HepG2 (cell line): ENCODE measurements around the gene LDB2. TPM values are rescaled to one million over a fixed set of nuclear protein-coding genes. Genes with fewer than 3 reads are reported as not detected.

ENCODE experiments used
- ATAC-seq: fragments of 200-7000 bp; cut with Tn5 transposase; 3 replicates; pipeline ENCODE4 v1.9.1; 2020; ENCODE audit warnings: mild to moderate bottlenecking, moderate library complexity
- BruUV-seq: library from RNA; stranded (reverse); fragments of 400-500 nt; replicated peaks from 2 replicates; lab custom pipeline; 2021; lab: Mats Ljungman, UMichigan
- CTCF ChIA-PET: fragments of 300-600 bp; formaldehyde crosslinking; extraction: SDS; loops from one replicate; lab custom pipeline; 2021; ENCODE audit warnings: low total read pairs, inconsistent platforms, low intra/inter-chr PET ratio; lab: Yijun Ruan, JAX
- POLR2A ChIA-PET: fragments of 350-600 bp; sonication (Branson Sonifier 250); formaldehyde crosslinking; loops from one replicate; lab custom pipeline; 2020; ENCODE audit warnings: antibody characterized with exemption, inconsistent platforms; lab: Yijun Ruan, JAX
- DNase-seq: peaks from one replicate; pipeline ENCODE4 v3.0.0-alpha.2; 2015; ENCODE audit warnings: low spot score
- FAIRE-seq: peaks from 3 replicates; lab custom pipeline; 2011; peaks lifted over from hg19 to GRCh38; lab: Jason Lieb, UNC
- H2AFZ ChIP-seq: one replicate; pipeline ENCODE4 v1.6.1; 2011; ENCODE audit warnings: low read length, inconsistent platforms
- H3K27ac ChIP-seq: fragments of 300-600 bp; 3 replicates; pipeline ENCODE4 v1.8.0; 2011; ENCODE audit warnings: mixed run types, mild to moderate bottlenecking, mixed read lengths, low read length, inconsistent platforms; ENCODE audit not compliant: insufficient read depth; ENCODE audit errors: extremely low read length
- H3K27me3 ChIP-seq, 2 experiments: fragments of 200-600 bp in 1 of 2; 2 replicates in 1 of 2; 3 replicates in 1 of 2; pipeline versions ENCODE4 v1.6.0 to v1.8.0; 2011; ENCODE audit warnings: low read length in 2 of 2, mild to moderate bottlenecking in 2 of 2, moderate library complexity in 2 of 2, inconsistent platforms in 1 of 2; ENCODE audit not compliant: insufficient read depth in 2 of 2, control insufficient read depth in 1 of 2
- H3K36me3 ChIP-seq, 2 experiments: fragments of 200-600 bp in 1 of 2; replicated peaks in 1 of 2; 2 replicates in 1 of 2; 3 replicates in 1 of 2; pipeline versions ENCODE4 v1.5.1 to v1.8.0; 2011; ENCODE audit warnings: low read length in 2 of 2, inconsistent platforms in 1 of 2; ENCODE audit not compliant: insufficient read depth in 2 of 2, control insufficient read depth in 1 of 2
- H3K4me1 ChIP-seq: 2 replicates; pipeline ENCODE4 v1.5.1; 2012; ENCODE audit warnings: low read length, inconsistent platforms; ENCODE audit not compliant: insufficient read depth
- H3K4me2 ChIP-seq: 2 replicates; pipeline ENCODE4 v1.6.0; 2011; ENCODE audit warnings: low read depth, low read length, inconsistent platforms
- H3K4me3 ChIP-seq, 3 experiments: fragments of 200-600 bp in 1 of 3; sonication (generic), shearing (Covaris generic) in 1 of 3; replicated peaks in 1 of 3; 2 replicates each; pipeline ENCODE4 v1.5.1; 2011 to 2016; ENCODE audit warnings: low read length in 3 of 3, inconsistent platforms in 2 of 3, low read depth in 2 of 3, mild to moderate bottlenecking in 2 of 3, control low read depth in 1 of 3, mixed read lengths in 1 of 3; ENCODE audit not compliant: insufficient read depth in 1 of 3
- H3K79me2 ChIP-seq: one replicate; pipeline ENCODE4 v1.6.1; 2011; ENCODE audit warnings: low read length, inconsistent platforms; ENCODE audit not compliant: insufficient read depth
- H3K9ac ChIP-seq: 2 replicates; pipeline ENCODE4 v1.6.0; 2011; ENCODE audit warnings: mild to moderate bottlenecking, low read depth, low read length, inconsistent platforms; ENCODE audit not compliant: insufficient read depth
- H3K9me3 ChIP-seq: 2 replicates; pipeline ENCODE4 v1.5.1; 2012; ENCODE audit warnings: mild to moderate bottlenecking, low read length
- H4K20me1 ChIP-seq: 2 replicates; pipeline ENCODE4 v1.6.0; 2011; ENCODE audit warnings: inconsistent platforms, mild to moderate bottlenecking, low read length, moderate library complexity; ENCODE audit not compliant: insufficient read depth
- ASH2L ChIP-seq: fragments of 300-600, 200-600 bp; sonication (generic); IDR thresholded peaks from 2 replicates; pipeline ENCODE4 v1.7.0; 2017; ENCODE audit warnings: low read depth, mild to moderate bottlenecking, moderate library complexity, mixed read lengths, low read length; ENCODE audit not compliant: insufficient read length
- CEBPB ChIP-seq: IDR thresholded peaks from 2 replicates; pipeline ENCODE4 v1.6.1; 2011; ENCODE audit warnings: low read depth, low read length, improper control_type of control experiment, borderline replicate concordance
- FOSL2 ChIP-seq: sonication (generic); formaldehyde crosslinking; IDR thresholded peaks from 2 replicates; pipeline ENCODE4 v1.4.0; 2020; ENCODE audit warnings: missing genetic modification reagents
- GPN1 ChIP-seq: sonication (generic); formaldehyde crosslinking; IDR thresholded peaks from 2 replicates; pipeline ENCODE4 v1.5.1; 2020; ENCODE audit warnings: missing genetic modification reagents, borderline replicate concordance
- HMG20B ChIP-seq: conservative IDR thresholded peaks from 2 replicates; pipeline ENCODE4 v1.6.1; 2016; ENCODE audit warnings: missing genetic modification reagents, missing compliant biosample characterization
- MAFK ChIP-seq, 2 experiments: IDR thresholded peaks in 1 of 2; conservative IDR thresholded peaks in 1 of 2; 2 replicates each; pipeline ENCODE4 v1.6.1; 2011; ENCODE audit warnings: improper control_type of control experiment in 2 of 2, low read length in 2 of 2
- NCOA2 ChIP-seq: sonication (generic); formaldehyde crosslinking; IDR thresholded peaks from 2 replicates; pipeline ENCODE4 v1.8.0; 2022; ENCODE audit warnings: inconsistent platforms
- SNAI1 ChIP-seq: sonication (generic); formaldehyde crosslinking; IDR thresholded peaks from 2 replicates; pipeline ENCODE4 v1.5.0; 2020; ENCODE audit warnings: mild to moderate bottlenecking, missing genetic modification reagents, borderline replicate concordance
- SP2 ChIP-seq: sonication (generic); formaldehyde crosslinking; IDR thresholded peaks from 2 replicates; pipeline ENCODE4 v1.5.1; 2020; ENCODE audit warnings: mild to moderate bottlenecking, missing genetic modification reagents
- TCF7 ChIP-seq: sonication (generic); IDR thresholded peaks from 2 replicates; pipeline ENCODE4 v1.6.1; 2016; ENCODE audit warnings: antibody characterized with exemption, low read depth
- ZFP90 ChIP-seq: sonication (generic); formaldehyde crosslinking; IDR thresholded peaks from 2 replicates; pipeline ENCODE4 v1.8.0; 2022; ENCODE audit warnings: missing genetic modification reagents, mild to moderate bottlenecking, inconsistent platforms, borderline replicate concordance
- ZMYM4 ChIP-seq: sonication (generic); formaldehyde crosslinking; IDR thresholded peaks from 2 replicates; pipeline ENCODE4 v1.8.1; 2023; ENCODE audit warnings: mild to moderate bottlenecking, missing genetic modification reagents
- ZNF10 ChIP-seq: sonication (generic); formaldehyde crosslinking; IDR thresholded peaks from 2 replicates; pipeline ENCODE4 v1.4.0; 2020; ENCODE audit warnings: mild to moderate bottlenecking, low read depth, missing genetic modification reagents, borderline replicate concordance
- ZNF225 ChIP-seq: sonication (generic); formaldehyde crosslinking; IDR thresholded peaks from 2 replicates; pipeline ENCODE4 v1.4.0; 2020; ENCODE audit warnings: mild to moderate bottlenecking, missing genetic modification reagents
- ZNF260 ChIP-seq: sonication (generic); formaldehyde crosslinking; IDR thresholded peaks from 2 replicates; pipeline ENCODE4 v1.4.0; 2020; ENCODE audit warnings: missing genetic modification reagents, low read depth, mild to moderate bottlenecking, borderline replicate concordance
- ZNF367 ChIP-seq: sonication (generic); formaldehyde crosslinking; IDR thresholded peaks from 2 replicates; pipeline ENCODE4 v1.4.0; 2020; ENCODE audit warnings: missing genetic modification reagents, borderline replicate concordance
- ZNF414 ChIP-seq: sonication (generic); formaldehyde crosslinking; IDR thresholded peaks from 2 replicates; pipeline ENCODE4 v1.5.0; 2020; ENCODE audit warnings: missing genetic modification reagents
- ZNF562 ChIP-seq: sonication (generic); formaldehyde crosslinking; IDR thresholded peaks from 2 replicates; pipeline ENCODE4 v1.8.0; 2022; ENCODE audit warnings: missing genetic modification reagents, borderline replicate concordance
- WGBS: methylation state at CpG from one replicate; pipeline ENCODE4 v1.1.6; 2017; ENCODE audit warnings: low lambda C conversion rate; 5-methylcytosine and 5-hydroxymethylcytosine counted together
- in situ Hi-C: cut with HindIII; loops from 2 replicates; pipeline ENCODE4 v1.10.0; 2017; ENCODE audit warnings: low pct_unique_long_range_greater_than_20kb; ENCODE audit not compliant: extremely low pct_ligation_motif_present
- intact Hi-C: fragments of 100-400 bp; cut with micrococcal nuclease; formaldehyde crosslinking; loops from one replicate; pipeline ENCODE4 v1.10.0; 2022; ENCODE audit not compliant: unreplicated experiment
- polyA plus RNA-seq, 8 experiments: library from polyadenylated mRNA; depleted of rRNA in 3 of 8; stranded (reverse) in 7 of 8; unstranded in 1 of 8; fragments of >200 nt; fragmentation: Illumina TruSeq in 4 of 8; extraction: Trizol in 4 of 8; gene quantifications; 2 replicates each; pipeline versions ENCODE4 v1.2.1 to v1.2.3, GENCODE V29; 2011 to 2016; ENCODE audit warnings: low read depth in 4 of 8, missing spikeins in 1 of 8, mixed read lengths in 1 of 8; ENCODE audit not compliant: insufficient read depth in 1 of 8
- total RNA-seq, 5 experiments: library from RNA; depleted of rRNA; stranded (reverse); fragments of >200 nt; fragmentation: Illumina TruSeq; extraction: Trizol; gene quantifications; 2 replicates each; pipeline ENCODE4 v1.2.3, GENCODE V29; 2016; ENCODE audit warnings: low read depth in 1 of 5
- TF ChIP-seq, protein P1 (sequence below): sonication (generic); formaldehyde crosslinking; IDR thresholded peaks from 2 replicates; pipeline ENCODE4 v1.8.0; 2023; ENCODE audit warnings: mild to moderate bottlenecking, missing genetic modification reagents

Gene LDB2
- total and polyA plus RNA-seq, 2 of the 13 experiments (the other 11 are each of a cell fraction or from before 2014, with no cell fraction given): not detected

GRCh38 chr4:16466581-16466980 is 431.9 kb downstream of the LDB2 start:
- Histone ChIP-seq H3K4me3 (no peak overlapping the region), H3K4me2 (no peak overlapping the region), H2AFZ (no peak overlapping the region), H3K27ac (no peak overlapping the region), H3K27me3 (no peaks in the 10 kb centered on the region; a peak in 1 of 5 replicates), H3K9me3 (no peaks in the 10 kb centered on the region), H3K36me3 (no peaks in the 10 kb centered on the region), H3K79me2 (no peaks in the 10 kb centered on the region), H3K4me1 (no peaks in the 10 kb centered on the region), H3K9ac (no peak overlapping the region), H4K20me1 (no peaks in the 10 kb centered on the region)
- in situ Hi-C loops: no loop called here
- FAIRE-seq (no peak), ATAC-seq (no peak), DNase-seq (no peak)
- TF ChIP-seq CEBPB (no peak), ZNF260 (CRISPR knock-in tag) (no peak), HMG20B (no peak), SP2 (CRISPR knock-in tag) (no peak), TCF7 (no peak), ZNF414 (CRISPR knock-in tag) (no peak), ASH2L (no peak)
- POLR2A ChIA-PET: no interaction called here
- 0% methylated on average over 1 of the region's 1 CpG for WGBS
- CTCF ChIA-PET: no interaction called here
- intact Hi-C loops: no loop called here
- BruUV-seq: no TSS peak

- intact Hi-C loops: no loop called here
- TF ChIP-seq ZNF225 (CRISPR knock-in tag): no peak
- no peak for TF ChIP-seq ZFP90
- no peak for TF ChIP-seq MAFK (conservative IDR thresholded peaks at IDR 0.05 in 1 of 2, IDR thresholded peaks at IDR 0.05 in 1 of 2; ENCODE audit: low read length in 2 of 2)
- TF ChIP-seq SNAI1 (CRISPR knock-in tag): no peak
- no peak for TF ChIP-seq GPN1 (CRISPR knock-in tag)
- TF ChIP-seq FOSL2 (CRISPR knock-in tag): no peak
- no peak for TF ChIP-seq ZNF10 (CRISPR knock-in tag)
- no peak for TF ChIP-seq ZNF562
- TF ChIP-seq ZMYM4 (CRISPR knock-in tag): no peak
- TF ChIP-seq, protein P1, sequence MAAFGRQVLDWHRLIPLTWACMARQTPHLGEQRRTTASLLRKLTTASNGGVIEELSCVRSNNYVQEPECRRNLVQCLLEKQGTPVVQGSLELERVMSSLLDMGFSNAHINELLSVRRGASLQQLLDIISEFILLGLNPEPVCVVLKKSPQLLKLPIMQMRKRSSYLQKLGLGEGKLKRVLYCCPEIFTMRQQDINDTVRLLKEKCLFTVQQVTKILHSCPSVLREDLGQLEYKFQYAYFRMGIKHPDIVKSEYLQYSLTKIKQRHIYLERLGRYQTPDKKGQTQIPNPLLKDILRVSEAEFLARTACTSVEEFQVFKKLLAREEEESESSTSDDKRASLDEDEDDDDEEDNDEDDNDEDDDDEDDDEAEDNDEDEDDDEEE: no peak
- no peak for TF ChIP-seq ZNF367
- TF ChIP-seq NCOA2 (CRISPR knock-in tag): no peak
- no TSS peak for BruUV-seq
- no peak for ATAC-seq
- ChIA-PET CTCF (no interaction called here), POLR2A (no interaction called here)
- FAIRE-seq: no peak
- DNase-seq: no peak
- Histone ChIP-seq H2AFZ (no peak overlapping the region), H3K4me2 (no peak overlapping the region), H3K4me1 (no peaks in the 10 kb centered on the region), H3K9me3 (no peaks in the 10 kb centered on the region), H3K79me2 (no peaks in the 10 kb centered on the region), H3K4me3 (no peak overlapping the region), H3K9ac (no peak overlapping the region), H4K20me1 (no peaks in the 10 kb centered on the region), H3K36me3 (no peaks in the 10 kb centered on the region), H3K27me3 (no peaks in the 10 kb centered on the region; a peak in 1 of 5 replicates), H3K27ac (no peak overlapping the region)
- WGBS: 3% methylated on average over 2 of the region's 2 CpGs
- in situ Hi-C loops: no loop called here
These were observed 433.8 kb downstream of the LDB2 start for GRCh38 chr4:16464651-16465050.
